Measurements from ENCODE around the gene POLD3. TPM values are rescaled to one million over a fixed set of nuclear protein-coding genes. Genes with fewer than 3 reads are reported as not detected.

POLD3 gene
- polyA plus RNA-seq, 1 donor from 2014 or later = 16.8 TPM

DNA sequence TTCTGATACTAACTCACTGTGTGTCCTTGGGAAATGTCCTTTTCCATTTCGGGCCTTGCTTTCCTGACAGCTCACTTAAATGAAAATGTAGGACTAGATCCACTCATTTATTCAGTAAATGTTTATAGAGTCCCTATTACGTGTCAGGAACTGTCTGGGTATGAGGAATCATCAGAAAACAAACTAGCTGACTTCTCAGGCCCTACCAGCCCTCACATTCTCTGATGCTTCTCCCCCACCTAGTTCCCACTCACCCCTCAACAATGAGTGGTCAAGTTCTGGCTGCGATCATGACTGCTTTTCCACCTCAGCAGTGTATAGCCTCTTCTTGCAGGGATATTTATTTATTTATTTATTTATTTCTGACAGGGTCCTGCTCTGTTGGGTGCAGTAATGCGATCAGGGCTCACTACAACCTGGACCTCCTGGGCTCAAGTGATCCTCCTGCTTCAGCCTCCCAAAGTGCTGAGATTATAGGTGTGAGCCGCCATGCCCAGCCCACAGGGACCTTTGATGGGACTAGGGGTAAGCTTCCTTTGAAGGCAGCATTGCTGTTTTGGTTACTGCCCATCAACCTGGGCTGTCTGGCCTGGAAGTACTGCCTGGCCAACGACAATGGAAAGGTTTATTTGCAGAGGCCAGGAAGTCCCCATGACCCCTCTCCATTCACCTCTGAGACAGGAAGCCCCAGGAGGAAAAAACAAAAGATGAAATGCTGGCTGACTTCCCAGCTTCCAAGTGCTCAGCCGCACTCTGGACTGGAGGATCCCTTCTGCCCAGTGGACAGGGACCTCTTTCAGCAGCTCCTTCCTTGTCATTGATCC is 33.1 kb upstream of the POLD3 start:
- Histone ChIP-seq H3K27ac (ENCODE audit: low read length) (no peak overlapping the region), H3K4me2 (ENCODE audit: low read length) (no peak overlapping the region), H3K9me3 (ENCODE audit: low read length) (no peaks in the 10 kb centered on the region), H3K9ac (ENCODE audit: low read length) (no peak overlapping the region), H3K4me3 (ENCODE audit: low read length) (no peak overlapping the region), H3K79me2 (replicated peaks; ENCODE audit: insufficient read depth, low read length) (no peaks in the 10 kb centered on the region), H4K20me1 (ENCODE audit: insufficient read depth) (no peaks in the 10 kb centered on the region), H2AFZ (ENCODE audit: low read depth, low read length) (no peak overlapping the region), H3K9me2 (ENCODE audit: insufficient read depth, low read length) (no peaks in the 10 kb centered on the region), H3K27me3 (ENCODE audit: insufficient read depth, low read depth, low read length) (no peaks in the 10 kb centered on the region), H3K36me3 (ENCODE audit: insufficient read depth, low read length) (no peaks in the 10 kb centered on the region), H3F3A (ENCODE audit: insufficient read depth, low read length, poor library complexity, severe bottlenecking) (no peaks in the 10 kb centered on the region)
- TF ChIP-seq EP300 (conservative IDR thresholded peaks at IDR 0.05; ENCODE audit: poor library complexity, severe bottlenecking) (no peak), TAF1 (IDR thresholded peaks at IDR 0.05; ENCODE audit: low read depth) (no peak), SMC3 (conservative IDR thresholded peaks at IDR 0.05; ENCODE audit: poor library complexity) (no peak)
- TF ChIP-seq, protein P1, sequence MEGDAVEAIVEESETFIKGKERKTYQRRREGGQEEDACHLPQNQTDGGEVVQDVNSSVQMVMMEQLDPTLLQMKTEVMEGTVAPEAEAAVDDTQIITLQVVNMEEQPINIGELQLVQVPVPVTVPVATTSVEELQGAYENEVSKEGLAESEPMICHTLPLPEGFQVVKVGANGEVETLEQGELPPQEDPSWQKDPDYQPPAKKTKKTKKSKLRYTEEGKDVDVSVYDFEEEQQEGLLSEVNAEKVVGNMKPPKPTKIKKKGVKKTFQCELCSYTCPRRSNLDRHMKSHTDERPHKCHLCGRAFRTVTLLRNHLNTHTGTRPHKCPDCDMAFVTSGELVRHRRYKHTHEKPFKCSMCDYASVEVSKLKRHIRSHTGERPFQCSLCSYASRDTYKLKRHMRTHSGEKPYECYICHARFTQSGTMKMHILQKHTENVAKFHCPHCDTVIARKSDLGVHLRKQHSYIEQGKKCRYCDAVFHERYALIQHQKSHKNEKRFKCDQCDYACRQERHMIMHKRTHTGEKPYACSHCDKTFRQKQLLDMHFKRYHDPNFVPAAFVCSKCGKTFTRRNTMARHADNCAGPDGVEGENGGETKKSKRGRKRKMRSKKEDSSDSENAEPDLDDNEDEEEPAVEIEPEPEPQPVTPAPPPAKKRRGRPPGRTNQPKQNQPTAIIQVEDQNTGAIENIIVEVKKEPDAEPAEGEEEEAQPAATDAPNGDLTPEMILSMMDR (IDR thresholded peaks at IDR 0.05; ENCODE audit: poor library complexity, severe bottlenecking) = no peak

DNA sequence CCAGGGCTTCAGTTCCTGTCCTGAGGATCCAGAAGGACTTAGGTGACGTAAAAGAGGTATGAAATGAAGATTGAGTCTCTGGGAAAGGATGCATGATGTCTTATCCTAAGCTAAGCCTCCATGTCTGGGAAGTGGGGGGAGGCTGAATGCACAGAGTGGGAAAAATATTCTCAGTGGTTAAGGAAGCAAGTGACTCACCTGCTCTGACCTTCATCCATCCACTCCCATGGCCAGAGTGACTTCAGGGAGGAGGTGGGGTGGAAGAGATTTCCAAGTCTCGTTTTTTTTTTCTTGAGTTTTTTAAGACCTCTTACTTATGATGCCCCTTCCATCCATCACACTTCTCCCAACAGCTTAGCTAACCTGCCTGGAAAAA is 32.5 kb upstream of the POLD3 start:
- Histone ChIP-seq H3K9ac (ENCODE audit: low read length) (no peak overlapping the region), H3K27ac (ENCODE audit: low read length) (no peak overlapping the region), H2AFZ (ENCODE audit: low read depth, low read length) (no peak overlapping the region), H4K20me1 (ENCODE audit: insufficient read depth) (no peaks in the 10 kb centered on the region), H3K79me2 (replicated peaks; ENCODE audit: insufficient read depth, low read length) (no peaks in the 10 kb centered on the region), H3K4me3 (ENCODE audit: low read length) (no peak overlapping the region), H3K9me2 (ENCODE audit: insufficient read depth, low read length) (no peaks in the 10 kb centered on the region), H3K36me3 (ENCODE audit: insufficient read depth, low read length) (no peaks in the 10 kb centered on the region), H3K9me3 (ENCODE audit: low read length) (no peaks in the 10 kb centered on the region), H3F3A (ENCODE audit: insufficient read depth, low read length, poor library complexity, severe bottlenecking) (no peaks in the 10 kb centered on the region), H3K27me3 (ENCODE audit: insufficient read depth, low read depth, low read length) (no peaks in the 10 kb centered on the region), H3K4me2 (ENCODE audit: low read length) (no peak overlapping the region)
- TF ChIP-seq POLR2AphosphoS5 (IDR thresholded peaks at IDR 0.05) (no peak), EP300 (conservative IDR thresholded peaks at IDR 0.05; ENCODE audit: poor library complexity, severe bottlenecking) (no peak), MXI1 (conservative IDR thresholded peaks at IDR 0.05; ENCODE audit: poor library complexity, severe bottlenecking) (no peak), TAF1 (IDR thresholded peaks at IDR 0.05; ENCODE audit: low read depth) (no peak), EZH2 (IDR thresholded peaks at IDR 0.05; ENCODE audit: borderline replicate concordance, insufficient read depth, low read length, poor library complexity, severe bottlenecking) (no peak), RAD21 (conservative IDR thresholded peaks at IDR 0.05) (no peak)
- TF ChIP-seq, protein P2, sequence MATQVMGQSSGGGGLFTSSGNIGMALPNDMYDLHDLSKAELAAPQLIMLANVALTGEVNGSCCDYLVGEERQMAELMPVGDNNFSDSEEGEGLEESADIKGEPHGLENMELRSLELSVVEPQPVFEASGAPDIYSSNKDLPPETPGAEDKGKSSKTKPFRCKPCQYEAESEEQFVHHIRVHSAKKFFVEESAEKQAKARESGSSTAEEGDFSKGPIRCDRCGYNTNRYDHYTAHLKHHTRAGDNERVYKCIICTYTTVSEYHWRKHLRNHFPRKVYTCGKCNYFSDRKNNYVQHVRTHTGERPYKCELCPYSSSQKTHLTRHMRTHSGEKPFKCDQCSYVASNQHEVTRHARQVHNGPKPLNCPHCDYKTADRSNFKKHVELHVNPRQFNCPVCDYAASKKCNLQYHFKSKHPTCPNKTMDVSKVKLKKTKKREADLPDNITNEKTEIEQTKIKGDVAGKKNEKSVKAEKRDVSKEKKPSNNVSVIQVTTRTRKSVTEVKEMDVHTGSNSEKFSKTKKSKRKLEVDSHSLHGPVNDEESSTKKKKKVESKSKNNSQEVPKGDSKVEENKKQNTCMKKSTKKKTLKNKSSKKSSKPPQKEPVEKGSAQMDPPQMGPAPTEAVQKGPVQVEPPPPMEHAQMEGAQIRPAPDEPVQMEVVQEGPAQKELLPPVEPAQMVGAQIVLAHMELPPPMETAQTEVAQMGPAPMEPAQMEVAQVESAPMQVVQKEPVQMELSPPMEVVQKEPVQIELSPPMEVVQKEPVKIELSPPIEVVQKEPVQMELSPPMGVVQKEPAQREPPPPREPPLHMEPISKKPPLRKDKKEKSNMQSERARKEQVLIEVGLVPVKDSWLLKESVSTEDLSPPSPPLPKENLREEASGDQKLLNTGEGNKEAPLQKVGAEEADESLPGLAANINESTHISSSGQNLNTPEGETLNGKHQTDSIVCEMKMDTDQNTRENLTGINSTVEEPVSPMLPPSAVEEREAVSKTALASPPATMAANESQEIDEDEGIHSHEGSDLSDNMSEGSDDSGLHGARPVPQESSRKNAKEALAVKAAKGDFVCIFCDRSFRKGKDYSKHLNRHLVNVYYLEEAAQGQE (IDR thresholded peaks at IDR 0.05; ENCODE audit: borderline replicate concordance) = no peak
- TF ChIP-seq, protein P1 (IDR thresholded peaks at IDR 0.05; ENCODE audit: poor library complexity, severe bottlenecking) = no peak
